Left ventricle myocardium inferior (tissue), 1 donor: ENCODE data around the gene NME8. TPM values are rescaled to one million over a fixed set of nuclear protein-coding genes. Genes with fewer than 3 reads are reported as not detected.

Source experiments
- DNase-seq: peaks from one replicate; pipeline ENCODE4 v3.0.0-alpha.2; 2020
- H3K27ac ChIP-seq: fragments of 200-600 bp; replicated peaks from 2 replicates; pipeline ENCODE4 v1.8.0; 2021
- H3K27me3 ChIP-seq: fragments of 200-600 bp; 2 replicates; pipeline ENCODE4 v1.8.0; 2021; ENCODE audit warnings: low read depth
- H3K36me3 ChIP-seq: fragments of 200-600 bp; 2 replicates; pipeline ENCODE4 v1.8.0; 2021
- H3K4me1 ChIP-seq: fragments of 200-600 bp; 2 replicates; pipeline ENCODE4 v1.8.0; 2021
- H3K4me3 ChIP-seq: fragments of 200-600 bp; 2 replicates; pipeline ENCODE4 v1.8.0; 2021; ENCODE audit warnings: mild to moderate bottlenecking, moderate library complexity
- H3K9me3 ChIP-seq: fragments of 200-600 bp; replicated peaks from 2 replicates; pipeline ENCODE4 v1.8.0; 2021
- intact Hi-C: fragments of 100-400 bp; cut with micrococcal nuclease; formaldehyde crosslinking; loops from one replicate; pipeline ENCODE4 v1.11.0; 2022
- total RNA-seq: library from RNA; stranded (reverse); fragmentation: NEBNext Ultra II Directional; extraction: Animal tissue kit (Norgen Biotek cat#: 25700); gene quantifications from one replicate; pipeline ENCODE4 v1.2.1, GENCODE V29; 2021
- TF ChIP-seq, protein P1 (sequence below): fragments of 200-600 bp; IDR thresholded peaks from 2 replicates; pipeline ENCODE4 v1.8.0; 2021; ENCODE audit warnings: antibody characterized with exemption, mild to moderate bottlenecking, borderline replicate concordance
- donor health status: DM: no; HTN: yes; CAD: no; lungs with severe emphysema.

The NME8 gene
- total RNA-seq, 1 donor from 2014 or later, result not detected

DNA sequence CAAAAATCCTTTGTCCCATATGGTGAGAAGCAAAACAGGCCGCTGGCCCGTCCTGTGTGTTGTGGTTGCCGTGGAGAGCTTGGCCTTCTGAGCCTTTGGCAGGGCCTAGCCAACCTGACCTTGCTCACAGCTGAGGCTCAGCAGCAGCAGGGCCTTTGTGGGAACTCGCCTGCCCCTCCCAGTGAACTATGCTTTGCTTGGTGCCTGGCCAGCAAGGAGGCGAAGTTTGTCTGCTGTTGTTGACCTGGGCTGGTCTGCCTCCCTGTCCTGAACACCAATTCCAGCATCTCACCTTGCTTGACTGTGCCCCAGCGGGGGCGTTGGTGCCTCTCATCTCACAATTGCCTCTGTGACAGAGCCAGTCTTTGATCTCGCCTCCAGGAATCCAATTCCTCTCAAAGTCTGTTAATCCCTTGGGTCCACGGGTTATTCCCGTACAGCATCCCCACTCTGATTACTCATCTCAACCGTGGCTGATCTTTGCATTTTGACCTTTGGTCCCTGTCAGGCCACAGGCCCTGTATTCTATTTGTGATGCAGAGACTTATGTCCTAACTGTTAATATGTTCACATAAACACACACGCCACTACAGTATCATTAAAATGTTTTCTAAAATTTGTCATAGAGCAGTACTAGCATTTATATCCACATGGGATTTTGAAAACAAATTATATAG lies 94.7 kb downstream of the NME8 start:
- peaks cover 7% of the 10 kb centered on the region for H3K9me3 ChIP-seq
- H3K4me1 ChIP-seq, result peaks cover 53% of the 10 kb centered on the region
- no peak overlapping the region for H3K4me3 ChIP-seq
- intact Hi-C loops, result no loop called here
- H3K27me3 ChIP-seq, result no peaks in the 10 kb centered on the region
- peak; percentile 82 for DNase-seq
- H3K27ac ChIP-seq, result peak overlapping the region; percentile 83
- TF ChIP-seq, protein P1, sequence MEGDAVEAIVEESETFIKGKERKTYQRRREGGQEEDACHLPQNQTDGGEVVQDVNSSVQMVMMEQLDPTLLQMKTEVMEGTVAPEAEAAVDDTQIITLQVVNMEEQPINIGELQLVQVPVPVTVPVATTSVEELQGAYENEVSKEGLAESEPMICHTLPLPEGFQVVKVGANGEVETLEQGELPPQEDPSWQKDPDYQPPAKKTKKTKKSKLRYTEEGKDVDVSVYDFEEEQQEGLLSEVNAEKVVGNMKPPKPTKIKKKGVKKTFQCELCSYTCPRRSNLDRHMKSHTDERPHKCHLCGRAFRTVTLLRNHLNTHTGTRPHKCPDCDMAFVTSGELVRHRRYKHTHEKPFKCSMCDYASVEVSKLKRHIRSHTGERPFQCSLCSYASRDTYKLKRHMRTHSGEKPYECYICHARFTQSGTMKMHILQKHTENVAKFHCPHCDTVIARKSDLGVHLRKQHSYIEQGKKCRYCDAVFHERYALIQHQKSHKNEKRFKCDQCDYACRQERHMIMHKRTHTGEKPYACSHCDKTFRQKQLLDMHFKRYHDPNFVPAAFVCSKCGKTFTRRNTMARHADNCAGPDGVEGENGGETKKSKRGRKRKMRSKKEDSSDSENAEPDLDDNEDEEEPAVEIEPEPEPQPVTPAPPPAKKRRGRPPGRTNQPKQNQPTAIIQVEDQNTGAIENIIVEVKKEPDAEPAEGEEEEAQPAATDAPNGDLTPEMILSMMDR, result no peak
- H3K36me3 ChIP-seq, result no peaks in the 10 kb centered on the region

DNA sequence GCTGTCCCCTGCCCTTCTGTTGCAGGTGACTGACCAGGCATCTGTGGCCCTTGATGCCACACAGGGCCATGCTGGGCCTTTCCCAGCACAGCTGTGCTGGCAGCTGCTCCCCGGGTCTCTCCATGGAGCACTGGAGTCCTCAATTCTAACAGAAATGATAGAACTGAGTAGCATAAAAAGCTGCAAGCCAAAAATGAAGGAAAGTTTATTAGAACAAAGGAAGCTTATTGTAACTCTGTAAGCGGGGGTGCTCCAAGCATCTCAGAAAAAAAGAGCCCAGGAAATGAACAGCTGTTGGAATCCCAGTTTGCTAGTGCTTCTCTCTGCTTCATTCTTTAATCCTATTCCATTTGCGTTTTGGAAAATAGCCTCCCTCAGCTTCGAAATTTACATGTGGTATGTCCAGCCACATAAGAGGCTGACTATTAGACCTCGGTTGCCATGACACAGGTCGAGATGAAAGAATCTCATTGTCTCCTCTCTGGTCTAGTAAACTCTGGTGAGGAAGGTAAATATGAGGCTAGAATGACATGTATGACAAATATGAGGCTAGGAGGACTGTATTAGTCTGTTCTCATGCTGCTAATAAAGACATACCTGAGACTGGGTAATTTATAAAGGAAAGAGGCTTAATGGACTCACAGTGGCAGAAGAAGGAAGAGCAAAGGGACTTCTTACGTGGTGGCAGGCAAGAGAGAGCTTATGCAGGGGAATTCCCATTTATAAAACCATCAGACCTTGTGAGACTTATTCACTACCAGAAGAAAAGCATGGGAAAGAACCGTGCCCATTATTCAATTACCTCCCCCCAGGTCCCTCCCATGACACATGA lies 95.7 kb downstream of the NME8 start:
- Histone ChIP-seq H3K27me3 (no peaks in the 10 kb centered on the region), H3K36me3 (no peaks in the 10 kb centered on the region), H3K27ac (peak overlapping the region; percentile 83), H3K4me3 (no peak overlapping the region), H3K4me1 (peaks cover 57% of the 10 kb centered on the region), H3K9me3 (no peaks in the 10 kb centered on the region)
- TF ChIP-seq, protein P1, result no peak
- DNase-seq, result no peak
- intact Hi-C loops, result no loop called here

DNA sequence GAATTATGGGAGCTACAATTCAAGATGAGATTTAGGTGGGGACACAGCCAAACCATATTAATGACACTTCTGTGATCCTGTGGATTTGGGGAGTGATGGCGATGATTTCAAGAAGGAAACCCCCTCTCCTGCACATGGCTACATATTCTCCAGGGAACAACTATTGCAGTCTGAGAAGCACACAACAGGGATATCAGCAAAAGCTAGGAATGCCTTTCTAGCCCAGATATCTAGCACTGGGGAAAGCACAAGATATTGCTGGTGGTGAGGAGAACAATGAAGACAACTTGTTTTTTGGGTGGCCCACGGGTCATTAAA lies 96.3 kb downstream of the NME8 start:
- TF ChIP-seq, protein P1, result no peak
- Histone ChIP-seq H3K4me3 (no peak overlapping the region), H3K36me3 (no peaks in the 10 kb centered on the region), H3K4me1 (peaks cover 57% of the 10 kb centered on the region), H3K27ac (peak overlapping the region; percentile 83), H3K9me3 (no peaks in the 10 kb centered on the region), H3K27me3 (no peaks in the 10 kb centered on the region)
- no peak for DNase-seq
- intact Hi-C loops, result no loop called here

DNA sequence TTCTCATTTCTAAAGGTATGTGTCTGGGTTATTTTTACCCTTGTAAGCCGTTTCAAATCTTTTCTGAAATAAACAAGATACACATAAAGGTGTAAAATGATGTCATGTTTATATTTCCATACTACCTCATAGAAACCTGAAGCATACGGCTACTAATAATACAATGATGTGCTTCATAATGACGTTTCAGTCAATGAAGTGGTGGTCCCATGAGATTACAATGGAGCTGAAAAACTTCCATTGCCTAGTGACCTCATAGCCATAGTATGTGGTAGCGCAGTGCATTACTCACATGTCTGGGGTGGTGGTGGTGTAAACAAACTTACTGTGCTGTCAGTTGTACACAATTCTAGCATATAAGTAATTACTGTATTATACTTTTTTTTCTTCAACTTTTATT lies 96.9 kb downstream of the NME8 start:
- Histone ChIP-seq H3K4me1 (peaks cover 57% of the 10 kb centered on the region), H3K27ac (peak overlapping the region; percentile 83), H3K36me3 (no peaks in the 10 kb centered on the region), H3K4me3 (no peak overlapping the region), H3K9me3 (no peaks in the 10 kb centered on the region), H3K27me3 (no peaks in the 10 kb centered on the region)
- DNase-seq, result no peak
- intact Hi-C loops, result no loop called here
- TF ChIP-seq, protein P1, result no peak

DNA sequence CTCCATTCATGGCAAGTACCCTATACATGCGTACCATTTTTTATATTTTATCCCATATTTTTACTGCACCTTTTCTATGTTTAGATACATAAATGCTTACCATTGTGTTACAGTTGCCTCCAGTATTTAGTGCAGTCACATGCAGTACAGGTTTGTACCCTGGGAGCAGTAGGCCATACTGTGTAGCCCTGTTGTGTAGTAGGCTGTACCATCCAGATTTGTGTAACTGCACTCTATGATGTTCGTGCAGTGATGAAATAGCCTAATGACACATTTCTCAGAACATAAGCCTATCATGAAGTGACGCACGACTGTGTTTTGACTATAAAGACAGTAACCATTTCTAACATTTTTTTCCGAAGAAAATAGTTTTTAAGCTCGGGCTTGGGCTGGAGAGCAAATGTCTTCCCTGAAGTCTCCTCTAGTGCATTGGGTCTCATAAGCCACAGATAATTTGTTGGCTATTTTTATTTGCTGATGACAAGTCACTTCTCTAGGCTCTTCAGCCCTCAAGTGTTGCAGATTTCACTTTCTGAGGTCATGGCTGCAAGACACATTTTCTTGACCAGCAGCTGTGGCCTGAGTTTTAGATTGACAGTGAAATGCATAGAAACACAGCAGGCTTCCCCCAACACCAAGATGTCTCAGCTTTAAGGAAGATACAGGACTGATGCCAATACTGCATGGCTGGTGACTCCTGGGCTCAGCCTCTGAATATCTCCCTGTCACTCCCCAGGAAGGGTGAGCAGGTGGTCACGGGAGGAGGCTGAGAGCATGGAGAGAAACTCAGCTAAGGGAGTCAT lies 98.9 kb downstream of the NME8 start:
- Histone ChIP-seq H3K4me1 (peaks cover 52% of the 10 kb centered on the region), H3K27ac (peak overlapping the region; percentile 50), H3K9me3 (no peaks in the 10 kb centered on the region), H3K27me3 (no peaks in the 10 kb centered on the region), H3K4me3 (no peak overlapping the region), H3K36me3 (no peaks in the 10 kb centered on the region)
- TF ChIP-seq, protein P1, result no peak
- no peak for DNase-seq
- intact Hi-C loops, result no loop called here
